Heart left ventricle (tissue), 16 donors: ENCODE measurements around the gene VWC2. TPM values are rescaled to one million over a fixed set of nuclear protein-coding genes. Genes with fewer than 3 reads are reported as not detected.
A peak's percentile ranks its signal among the peaks of the same experiment; 100 is the strongest.

Experiments
- ATAC-seq, 4 donors: fragments of 200-7000 bp; cut with Tn5 transposase; one replicate each; pipeline ENCODE4 v1.9.1; 2020 to 2022; ENCODE audit warnings: moderate library complexity in 4 of 4, mild to moderate bottlenecking in 3 of 4, moderate number of reproducible peaks in 1 of 4
- DNase-seq, 5 donors: peaks; one replicate each; pipeline ENCODE4 v3.0.0-alpha.2; 2020
- H3K27ac ChIP-seq, 12 donors: fragments of 200-600 bp; sonication (generic) in 4 of 12; one replicate each; pipeline versions ENCODE4 v1.5.0 to v1.8.0; 2016 to 2022; ENCODE audit warnings: mild to moderate bottlenecking in 2 of 12
- H3K27me3 ChIP-seq, 9 donors: fragments of 200-600 bp; sonication (generic) in 2 of 9; one replicate each; pipeline versions ENCODE4 v1.5.1 to v1.8.0; 2016 to 2022; ENCODE audit warnings: mild to moderate bottlenecking in 3 of 9
- H3K36me3 ChIP-seq, 9 donors: fragments of 200-600 bp; sonication (generic) in 2 of 9; one replicate each; pipeline versions ENCODE4 v1.5.0 to v1.8.0; 2018 to 2022; ENCODE audit warnings: mild to moderate bottlenecking in 2 of 9
- H3K4me1 ChIP-seq, 12 donors: fragments of 200-600 bp; sonication (generic) in 4 of 12; one replicate each; pipeline versions ENCODE4 v1.5.0 to v1.8.0; 2016 to 2022; ENCODE audit warnings: mild to moderate bottlenecking in 3 of 12
- H3K4me3 ChIP-seq, 12 donors: fragments of 200-600 bp; sonication (generic) in 4 of 12; one replicate each; pipeline versions ENCODE4 v1.5.0 to v1.8.0; 2017 to 2022; ENCODE audit warnings: mild to moderate bottlenecking in 9 of 12, moderate library complexity in 4 of 12
- H3K9me3 ChIP-seq, 12 donors: fragments of 200-600 bp; sonication (generic) in 4 of 12; one replicate each; pipeline versions ENCODE4 v1.5.0 to v1.8.0; 2016 to 2022; ENCODE audit warnings: mild to moderate bottlenecking in 1 of 12
- POLR2A ChIP-seq, 2 donors: fragments of 450-650 bp; IDR thresholded peaks; one replicate each; pipeline ENCODE4 v1.6.1; 2017; ENCODE audit warnings: antibody characterized with exemption in 2 of 2, mild to moderate bottlenecking in 2 of 2, moderate library complexity in 2 of 2
- WGBS, 4 donors: extraction: QIAGEN DNeasy Blood & Tissue Kit in 2 of 4; methylation state at CpG; one replicate each; pipeline versions ENCODE4 v1.1.5 to v1.1.7; 2013 to 2018; 5-methylcytosine and 5-hydroxymethylcytosine counted together
- intact Hi-C, 10 donors: fragments of 100-400 bp; cut with DNase I; formaldehyde crosslinking; loops; one replicate each; pipeline versions ENCODE4 v1.11.1 to v1.14.2; 2022
- polyA plus RNA-seq, 2 donors: library from polyadenylated mRNA; stranded (reverse); fragments of 200-250 nt; gene quantifications; one replicate each; pipeline ENCODE4 v1.2.3, GENCODE V29; 2013
- total RNA-seq, 9 donors: library from RNA; depleted of rRNA in 2 of 9; stranded (reverse); fragments of >200 nt in 2 of 9; fragmentation: NEBNext Ultra II Directional in 3 of 9; extraction: Animal tissue kit (Norgen Biotek cat#: 25700) in 3 of 9; gene quantifications; one replicate each; pipeline versions ENCODE4 v1.1.0 to v1.2.4, GENCODE V29; 2016 to 2023
- TF ChIP-seq, protein P1 (sequence below), 12 donors: fragments of 200-600 bp; sonication (generic) in 4 of 12; IDR thresholded peaks; one replicate each; pipeline versions ENCODE4 v1.5.0 to v1.8.0; 2018 to 2022; ENCODE audit warnings: antibody characterized with exemption in 12 of 12, mild to moderate bottlenecking in 5 of 12
- donor health status: ischemic (EF 13 %, LVEDD 7.1; RV severe dilation, severe dysfunction).
- donor health status: healthy with polysubstance abuse.
- donor health status: DM: no; HTN: yes; CAD: no.
- donor health status: DM: no; HTN: no; CAD: no.
- donor health status: ischemic (EF 25% LVEDD 6.9; RV normal size, moderate dysfunction).
- donor health status: ischemic (EF 25% LVEDD 5.7; RV mildly dilated, moderate dysfunction).
- donor health status: healthy.
- donor health status: DM: yes; HTN: yes; CAD: no.
- donor health status: ischemic (EF 35%, LVEDD 5.7; RV mildly dilated, moderate dysfunction).
- donor health status: nonischemic (EF 11% LVEDD 7.7; RV severe dilation, severe dysfunction).
- donor health status: DM: yes; HTN: yes; CAD: no.
- donor health status: PGD.
- donor health status: ischemic (EF 29% LVEDD 5.4; RV normal size, mild dysfunction).
- donor health status: nonischemic (EF 23%, LVEDD 6.1; RV moderate dilation, normal function).

Gene VWC2
- total and polyA plus RNA-seq, 11 donors = 2.3 to 10.1 (median 6.7) TPM

- Histone ChIP-seq H3K36me3 (no peaks in the 10 kb centered on the region), H3K4me3 (no peak overlapping the region), H3K9me3 (no peaks in the 10 kb centered on the region), H3K27me3 (no peaks in the 10 kb centered on the region), H3K27ac (peak overlapping the region in 5 of 12 donors; percentile 18 to 56 (median 39)), H3K4me1 (peaks cover 0 to 34% (median 8%) of the 10 kb centered on the region in 12 donors)
- peak; percentile 61 to 87 (median 78) for ATAC-seq
- WGBS, 4 donors = 10 to 17% (median 13%) methylated on average over 7 of the region's 7 CpGs
- TF ChIP-seq POLR2A (IDR thresholded peaks at IDR 0.05) = no peak
- TF ChIP-seq, protein P1, sequence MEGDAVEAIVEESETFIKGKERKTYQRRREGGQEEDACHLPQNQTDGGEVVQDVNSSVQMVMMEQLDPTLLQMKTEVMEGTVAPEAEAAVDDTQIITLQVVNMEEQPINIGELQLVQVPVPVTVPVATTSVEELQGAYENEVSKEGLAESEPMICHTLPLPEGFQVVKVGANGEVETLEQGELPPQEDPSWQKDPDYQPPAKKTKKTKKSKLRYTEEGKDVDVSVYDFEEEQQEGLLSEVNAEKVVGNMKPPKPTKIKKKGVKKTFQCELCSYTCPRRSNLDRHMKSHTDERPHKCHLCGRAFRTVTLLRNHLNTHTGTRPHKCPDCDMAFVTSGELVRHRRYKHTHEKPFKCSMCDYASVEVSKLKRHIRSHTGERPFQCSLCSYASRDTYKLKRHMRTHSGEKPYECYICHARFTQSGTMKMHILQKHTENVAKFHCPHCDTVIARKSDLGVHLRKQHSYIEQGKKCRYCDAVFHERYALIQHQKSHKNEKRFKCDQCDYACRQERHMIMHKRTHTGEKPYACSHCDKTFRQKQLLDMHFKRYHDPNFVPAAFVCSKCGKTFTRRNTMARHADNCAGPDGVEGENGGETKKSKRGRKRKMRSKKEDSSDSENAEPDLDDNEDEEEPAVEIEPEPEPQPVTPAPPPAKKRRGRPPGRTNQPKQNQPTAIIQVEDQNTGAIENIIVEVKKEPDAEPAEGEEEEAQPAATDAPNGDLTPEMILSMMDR (IDR thresholded peaks at IDR 0.05) = peak; percentile 17 to 63 (median 50)
- peak in 1 of 5 donors; percentile 37 for DNase-seq
- intact Hi-C loops = loop anchor here in 9 of 10 donors (2.0 to 10.0 kb wide), 9 partner anchors 61 to 789 kb away; no protein-coding TSS in a partner anchor
Observed at GRCh38 chr7:49791088-49791741, 17.8 kb downstream of the VWC2 start.

- peak in 2 of 4 donors; percentile 20 to 47 for ATAC-seq
- intact Hi-C loops = loop anchor here in 2 of 10 donors (10.0 kb wide), 1 partner anchor 313 kb away; no protein-coding TSS in a partner anchor
Observed at GRCh38 chr7:49797987-49798660, 24.7 kb downstream of the VWC2 start.

DNA sequence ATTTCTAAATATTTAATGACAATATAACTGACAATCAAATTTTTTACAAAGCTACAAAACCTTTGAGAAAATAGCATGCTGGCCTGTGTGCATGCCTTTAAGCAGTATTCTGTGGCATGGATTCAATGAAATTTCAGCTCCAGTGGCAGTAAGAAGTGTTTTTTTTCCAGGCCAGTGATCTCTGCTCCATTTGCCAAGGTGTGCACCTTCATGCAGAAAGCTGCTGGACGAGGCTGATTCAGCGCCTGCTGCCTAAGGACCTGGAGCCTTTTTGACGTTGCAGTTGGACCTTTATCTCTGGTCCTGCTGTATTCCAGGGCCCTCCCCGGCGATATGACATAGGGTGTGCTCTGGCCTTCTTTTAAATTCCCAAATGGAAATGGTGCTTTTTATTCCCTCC, 26.6 kb downstream of the VWC2 start:
- TF ChIP-seq, protein P1 (IDR thresholded peaks at IDR 0.05) = no peak
- TF ChIP-seq POLR2A (IDR thresholded peaks at IDR 0.05) = no peak
- ATAC-seq = no peak
- 52 to 68% (median 59%) methylated on average over 5 of the region's 5 CpGs for WGBS, 4 donors
- H3K27ac ChIP-seq = no peak overlapping the region
- no peak overlapping the region for H3K4me3 ChIP-seq
- peaks cover 0 to 11% (median 0%) of the 10 kb centered on the region in 12 donors for H3K4me1 ChIP-seq
- peaks cover 0 to 8% (median 0%) of the 10 kb centered on the region in 9 donors for H3K36me3 ChIP-seq
- no peaks in the 10 kb centered on the region for H3K9me3 ChIP-seq
- H3K27me3 ChIP-seq = no peaks in the 10 kb centered on the region
- intact Hi-C loops = no loop called here
- DNase-seq = no peak

More at GRCh38 chr7:49797987-49798660, 24.7 kb downstream of the VWC2 start:
- Histone ChIP-seq H3K27me3 (no peaks in the 10 kb centered on the region), H3K27ac (no peak overlapping the region), H3K36me3 (peaks cover 0 to 1% (median 0%) of the 10 kb centered on the region in 9 donors), H3K9me3 (no peaks in the 10 kb centered on the region), H3K4me3 (no peak overlapping the region), H3K4me1 (peaks cover 0 to 11% (median 0%) of the 10 kb centered on the region in 12 donors)
- DNase-seq = peak in 2 of 5 donors; percentile 25 to 54
- WGBS, 4 donors = 58 to 62% (median 59%) methylated on average over 3 to 6 of the region's 6 CpGs
- no peak for TF ChIP-seq POLR2A (IDR thresholded peaks at IDR 0.05)
- TF ChIP-seq, protein P1 (IDR thresholded peaks at IDR 0.05) = no peak

GRCh38 chr7:49802600-49802999, 29.2 kb downstream of the VWC2 start:
- intact Hi-C loops = no loop called here
- 87 to 95% (median 93%) methylated on average over 15 of the region's 15 CpGs for WGBS, 4 donors
- TF ChIP-seq POLR2A (IDR thresholded peaks at IDR 0.05) = no peak
- TF ChIP-seq, protein P1 (IDR thresholded peaks at IDR 0.05) = no peak
- H3K27me3 ChIP-seq = no peaks in the 10 kb centered on the region
- no peak for DNase-seq
- H3K4me3 ChIP-seq = no peak overlapping the region
- H3K27ac ChIP-seq = no peak overlapping the region
- peaks cover 0 to 8% (median 0%) of the 10 kb centered on the region in 9 donors for H3K36me3 ChIP-seq
- no peaks in the 10 kb centered on the region for H3K9me3 ChIP-seq
- no peak for ATAC-seq
- H3K4me1 ChIP-seq = peaks cover 0 to 11% (median 0%) of the 10 kb centered on the region in 12 donors
